Raji (cell line): ENCODE measurements around the gene FGFR3.

Experiments used
- POLR2A ChIP-seq: IDR thresholded peaks from 2 replicates; pipeline ENCODE4 v1.6.1; 2011; ENCODE audit warnings: low read depth, low read length, control low read depth; ENCODE audit not compliant: insufficient read depth

FGFR3 gene

GRCh38 chr4:1787411-1788077 lies 5.5 kb upstream of the FGFR3 start:
- no peak for TF ChIP-seq POLR2A

- TF ChIP-seq POLR2A, result no peak
Observed at GRCh38 chr4:1788254-1788973, 4.7 kb upstream of the FGFR3 start.

GRCh38 chr4:1789552-1789951 lies 3.5 kb upstream of the FGFR3 start:
- no peak for TF ChIP-seq POLR2A

GRCh38 chr4:1790005-1790404 lies 3.1 kb upstream of the FGFR3 start:
- TF ChIP-seq POLR2A, result no peak

DNA sequence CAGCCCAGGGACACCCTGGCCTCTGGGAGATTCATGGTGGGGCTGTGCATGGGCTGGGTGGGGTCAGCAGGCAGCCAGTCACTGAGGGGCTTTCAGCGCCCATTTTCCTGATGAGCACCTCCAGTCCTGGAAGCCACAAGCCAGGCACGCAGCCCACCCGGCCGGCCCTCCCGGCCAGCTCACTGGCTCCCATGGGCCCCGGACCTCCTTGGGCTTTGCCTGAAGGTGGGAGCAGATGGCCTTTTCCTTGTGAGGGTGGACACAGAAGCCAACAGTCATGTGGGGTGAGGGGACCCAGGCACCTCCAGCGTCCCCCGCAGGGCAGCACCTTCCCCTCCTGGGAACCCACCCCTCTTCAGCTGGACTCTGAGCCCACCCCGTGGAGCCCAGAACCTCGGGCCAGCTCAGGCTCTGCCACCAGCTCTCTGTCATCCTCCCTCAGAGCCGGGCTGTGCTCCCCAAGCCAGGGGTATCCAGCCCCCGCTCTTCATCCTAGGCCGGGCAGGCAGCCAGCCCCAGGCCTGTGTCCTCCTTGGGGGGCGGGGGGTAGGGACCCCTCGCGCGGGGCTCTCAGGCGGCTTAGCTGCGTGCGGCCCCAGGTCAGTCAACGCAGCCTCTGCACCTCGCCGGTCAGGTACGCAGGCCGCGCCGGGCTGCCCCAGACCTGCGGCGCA lies 798 bp upstream of the FGFR3 start:
- no peak for TF ChIP-seq POLR2A

DNA sequence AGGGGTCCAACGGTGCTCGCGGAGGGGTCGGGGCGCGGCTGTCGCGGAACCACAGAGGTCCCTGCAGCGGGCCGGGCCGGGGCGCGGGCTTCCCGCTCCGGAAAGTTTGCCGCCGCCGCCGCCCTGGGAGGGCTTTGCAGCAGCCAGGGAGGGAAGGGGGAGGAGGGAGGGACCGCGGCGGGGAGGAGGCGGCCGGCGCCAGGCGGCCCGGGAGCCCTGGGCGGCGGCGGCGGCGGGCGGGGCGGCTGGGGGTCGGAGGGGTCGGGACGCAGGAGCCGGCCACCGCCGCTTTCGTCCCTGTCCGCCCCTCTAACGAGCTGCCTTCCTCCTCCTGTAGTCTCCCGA lies 375 bp downstream of the FGFR3 start:
- no peak for TF ChIP-seq POLR2A

DNA sequence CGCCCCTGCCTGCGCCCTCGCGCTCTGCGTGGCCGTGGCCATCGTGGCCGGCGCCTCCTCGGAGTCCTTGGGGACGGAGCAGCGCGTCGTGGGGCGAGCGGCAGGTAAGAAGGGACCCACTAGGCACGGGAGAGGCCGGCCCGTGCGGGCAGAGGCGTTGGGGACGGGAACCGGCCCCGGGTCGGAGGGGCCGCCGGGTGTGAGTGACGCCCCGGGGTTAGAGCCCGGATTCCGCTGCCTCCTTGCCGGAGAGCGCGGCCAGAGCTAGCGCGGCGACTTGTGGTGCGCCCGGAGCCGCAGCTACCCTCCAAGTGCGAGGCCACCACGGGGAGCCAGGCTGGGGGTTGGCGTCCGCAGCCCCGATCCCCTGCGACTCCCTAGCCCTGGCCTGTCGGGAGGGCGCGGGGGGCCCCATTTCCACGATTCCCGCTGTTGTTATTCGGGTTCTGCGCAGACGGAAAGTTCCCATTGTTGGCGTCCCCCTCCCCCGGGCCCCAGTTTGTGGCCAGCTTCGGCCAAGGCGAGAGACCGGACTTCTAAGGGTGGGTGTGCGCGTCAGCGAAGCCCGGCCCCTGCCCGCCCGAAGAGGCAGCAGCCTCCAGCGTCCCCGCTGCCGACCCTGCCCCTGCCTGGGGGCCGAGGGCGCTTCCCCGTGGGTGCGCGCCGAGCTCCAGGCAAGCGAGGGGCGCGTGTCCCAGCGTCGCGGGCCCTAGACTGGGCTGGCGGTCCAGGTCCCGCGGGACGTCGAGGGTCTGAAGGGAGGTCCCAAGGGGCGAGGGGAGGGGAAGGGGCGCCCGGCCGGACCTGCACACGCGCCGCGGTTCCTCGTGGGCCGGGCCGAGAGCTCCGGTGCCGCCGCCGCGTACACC lies 1.1 kb downstream of the FGFR3 start:
- TF ChIP-seq POLR2A, result no peak

- TF ChIP-seq POLR2A, result no peak
Observed at GRCh38 chr4:1794809-1795298, 1.8 kb downstream of the FGFR3 start.

GRCh38 chr4:1795299-1796195 lies 2.5 kb downstream of the FGFR3 start:
- TF ChIP-seq POLR2A, result no peak

GRCh38 chr4:1796486-1797204 lies 3.6 kb downstream of the FGFR3 start:
- no peak for TF ChIP-seq POLR2A

DNA sequence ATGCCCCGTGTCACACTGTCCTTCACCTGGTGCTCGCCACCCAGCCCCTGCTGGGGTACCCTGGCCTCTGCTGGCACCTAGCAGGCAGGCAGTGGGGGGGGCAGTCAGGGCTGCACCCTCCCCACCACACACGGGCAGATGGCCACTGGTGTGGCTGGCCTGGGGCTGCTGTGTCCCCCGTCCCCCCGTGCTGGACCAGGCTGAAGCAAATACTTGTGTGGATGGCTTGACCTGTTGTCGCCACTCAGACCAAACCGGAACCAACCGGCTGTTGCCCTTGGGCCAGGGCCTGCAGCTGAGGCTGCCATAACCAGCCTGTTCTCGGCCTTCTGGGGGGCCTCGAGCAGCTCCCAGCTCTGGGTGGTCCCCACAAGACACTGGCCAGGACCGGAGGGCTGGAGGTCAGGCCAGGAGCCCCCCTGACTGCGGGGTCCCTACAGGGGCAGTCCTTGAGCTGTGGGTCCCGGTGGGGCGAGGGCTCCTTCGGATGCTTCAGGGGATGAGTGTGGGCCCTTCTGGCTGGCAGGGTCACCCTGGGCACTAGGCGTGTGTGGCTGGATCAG lies 4.3 kb downstream of the FGFR3 start:
- TF ChIP-seq POLR2A, result no peak

DNA sequence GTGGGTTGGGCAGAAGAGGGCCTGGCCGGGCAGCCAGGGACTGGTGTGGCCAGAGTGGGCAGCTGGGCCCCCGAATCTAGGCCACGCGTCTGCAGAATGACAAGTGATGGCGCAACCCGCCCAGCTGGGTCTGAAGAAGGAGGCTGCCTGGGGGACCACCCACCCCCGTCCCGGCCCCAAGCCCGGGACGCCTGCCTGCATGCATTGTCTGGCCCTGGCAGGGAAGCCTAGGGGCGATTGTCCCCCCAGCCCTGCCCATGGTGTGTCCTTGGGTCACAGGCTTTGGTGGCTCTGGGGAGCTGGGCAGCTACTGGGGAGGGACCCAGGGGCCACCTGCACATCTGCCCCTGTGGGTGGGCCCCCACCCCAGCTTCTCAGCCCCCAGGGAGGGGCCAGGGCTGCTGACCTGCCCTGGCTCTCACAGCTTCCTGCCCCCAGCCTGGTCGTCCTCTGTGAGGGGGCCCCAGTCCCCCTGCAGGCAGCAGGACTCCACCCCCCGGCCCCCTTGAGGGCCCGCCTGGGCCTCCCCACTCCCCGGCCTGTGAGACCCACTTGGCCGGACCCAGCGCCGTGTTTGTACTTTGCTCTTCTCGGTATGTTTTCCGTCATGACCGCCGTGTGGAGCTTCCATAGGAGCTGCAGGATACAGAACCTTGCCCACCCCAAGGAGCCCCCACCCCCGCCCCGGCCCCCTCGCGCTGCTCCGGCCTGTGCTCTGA lies 4.9 kb downstream of the FGFR3 start:
- no peak for TF ChIP-seq POLR2A
